Endothelial cell (in vitro differentiated cells): ENCODE measurements around the gene USP7. TPM values are rescaled to one million over a fixed set of nuclear protein-coding genes. Genes with fewer than 3 reads are reported as not detected.
"Not testable (repeated sequence)": the region's sequence is repeated elsewhere in the genome, so short reads cannot be mapped to it uniquely, and the experiment has no call there.

Experiments
- DNase-seq: peaks from one replicate; pipeline ENCODE4 v3.0.0; 2021; ENCODE audit warnings: low spot score
- H3K27ac Mint-ChIP-seq: one replicate; pipeline ENCODE4 v1.8.0; 2021; ENCODE audit warnings: mixed read lengths, inconsistent platforms; ENCODE audit not compliant: unreplicated experiment
- H3K27me3 Mint-ChIP-seq: one replicate; pipeline ENCODE4 v1.8.0; 2021; ENCODE audit warnings: mild to moderate bottlenecking, moderate library complexity, mixed read lengths, inconsistent platforms; ENCODE audit not compliant: unreplicated experiment
- H3K36me3 Mint-ChIP-seq: one replicate; pipeline ENCODE4 v1.8.0; 2021; ENCODE audit warnings: mild to moderate bottlenecking, low read depth, mixed read lengths, inconsistent platforms; ENCODE audit not compliant: unreplicated experiment
- H3K4me1 Mint-ChIP-seq: one replicate; pipeline ENCODE4 v1.8.0; 2021; ENCODE audit warnings: mild to moderate bottlenecking, mixed read lengths, inconsistent platforms; ENCODE audit not compliant: unreplicated experiment
- H3K4me3 Mint-ChIP-seq: one replicate; pipeline ENCODE4 v1.8.0; 2021; ENCODE audit warnings: mild to moderate bottlenecking, mixed read lengths, inconsistent platforms; ENCODE audit not compliant: unreplicated experiment
- H3K9me3 Mint-ChIP-seq: one replicate; pipeline ENCODE4 v1.8.0; 2021; ENCODE audit warnings: mixed read lengths, inconsistent platforms; ENCODE audit not compliant: unreplicated experiment
- total RNA-seq: library from RNA; stranded (reverse); fragmentation: NEBNext Ultra II Directional; extraction: Animal tissue kit (Norgen Biotek cat#: 25700); gene quantifications from one replicate; pipeline ENCODE4 v1.2.1, GENCODE V29; 2021; ENCODE audit not compliant: unreplicated experiment
- TF ChIP-seq, protein P1 (sequence below): fragments of 200-600 bp; sonication (generic); IDR thresholded peaks from one replicate; pipeline ENCODE4 v1.5.0; 2021; ENCODE audit warnings: antibody characterized with exemption; ENCODE audit not compliant: unreplicated experiment

Gene USP7
- total RNA-seq, 1 donor from 2014 or later: 122 TPM

DNA sequence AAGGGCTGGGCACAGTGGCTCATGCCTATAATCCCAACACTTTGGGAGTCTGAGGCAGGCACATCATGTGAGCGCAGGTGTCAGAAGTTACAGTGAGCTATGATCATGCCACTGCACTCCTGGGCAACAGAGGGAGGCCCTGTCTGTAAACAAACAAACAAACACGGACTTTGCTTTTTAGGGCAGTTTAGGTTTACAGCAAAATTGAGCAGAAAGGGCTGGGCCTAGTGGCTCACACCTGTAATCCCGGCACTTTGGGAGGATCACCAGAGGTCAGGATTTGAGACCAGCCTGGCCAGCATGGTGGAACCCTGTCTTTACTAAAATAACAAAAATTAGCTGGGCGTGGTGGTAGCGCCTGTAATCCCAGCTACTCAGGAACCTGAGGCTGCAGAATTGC lies 91.6 kb downstream of the USP7 start:
- peaks cover 8% of the 10 kb centered on the region for H3K27me3 Mint-ChIP-seq
- no peak for DNase-seq
- TF ChIP-seq, protein P1, sequence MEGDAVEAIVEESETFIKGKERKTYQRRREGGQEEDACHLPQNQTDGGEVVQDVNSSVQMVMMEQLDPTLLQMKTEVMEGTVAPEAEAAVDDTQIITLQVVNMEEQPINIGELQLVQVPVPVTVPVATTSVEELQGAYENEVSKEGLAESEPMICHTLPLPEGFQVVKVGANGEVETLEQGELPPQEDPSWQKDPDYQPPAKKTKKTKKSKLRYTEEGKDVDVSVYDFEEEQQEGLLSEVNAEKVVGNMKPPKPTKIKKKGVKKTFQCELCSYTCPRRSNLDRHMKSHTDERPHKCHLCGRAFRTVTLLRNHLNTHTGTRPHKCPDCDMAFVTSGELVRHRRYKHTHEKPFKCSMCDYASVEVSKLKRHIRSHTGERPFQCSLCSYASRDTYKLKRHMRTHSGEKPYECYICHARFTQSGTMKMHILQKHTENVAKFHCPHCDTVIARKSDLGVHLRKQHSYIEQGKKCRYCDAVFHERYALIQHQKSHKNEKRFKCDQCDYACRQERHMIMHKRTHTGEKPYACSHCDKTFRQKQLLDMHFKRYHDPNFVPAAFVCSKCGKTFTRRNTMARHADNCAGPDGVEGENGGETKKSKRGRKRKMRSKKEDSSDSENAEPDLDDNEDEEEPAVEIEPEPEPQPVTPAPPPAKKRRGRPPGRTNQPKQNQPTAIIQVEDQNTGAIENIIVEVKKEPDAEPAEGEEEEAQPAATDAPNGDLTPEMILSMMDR: no peak
- peaks cover 14% of the 10 kb centered on the region for H3K4me1 Mint-ChIP-seq
- no peak overlapping the region for H3K4me3 Mint-ChIP-seq
- no peak overlapping the region for H3K27ac Mint-ChIP-seq
- H3K36me3 Mint-ChIP-seq: peaks cover 5% of the 10 kb centered on the region
- no peaks in the 10 kb centered on the region for H3K9me3 Mint-ChIP-seq

GRCh38 chr16:8869988-8870241 lies 93.8 kb downstream of the USP7 start:
- not testable (repeated sequence) for H3K36me3 Mint-ChIP-seq, H3K27ac Mint-ChIP-seq, H3K4me3 Mint-ChIP-seq

GRCh38 chr16:8869212-8869987 lies 94.3 kb downstream of the USP7 start:
- peak overlapping the region; percentile 73 for H3K27ac Mint-ChIP-seq
- H3K36me3 Mint-ChIP-seq: peaks cover 5% of the 10 kb centered on the region
- no peak for DNase-seq
- TF ChIP-seq, protein P1: no peak
- no peaks in the 10 kb centered on the region for H3K9me3 Mint-ChIP-seq
- H3K4me1 Mint-ChIP-seq: peaks cover 24% of the 10 kb centered on the region
- peaks cover 10% of the 10 kb centered on the region for H3K27me3 Mint-ChIP-seq
- peak overlapping the region; percentile 92 for H3K4me3 Mint-ChIP-seq

More at GRCh38 chr16:8869988-8870241, 93.8 kb downstream of the USP7 start:
- peaks cover 24% of the 10 kb centered on the region for H3K4me1 Mint-ChIP-seq
- H3K27me3 Mint-ChIP-seq, DNase-seq, H3K9me3 Mint-ChIP-seq: not testable (repeated sequence)

DNA sequence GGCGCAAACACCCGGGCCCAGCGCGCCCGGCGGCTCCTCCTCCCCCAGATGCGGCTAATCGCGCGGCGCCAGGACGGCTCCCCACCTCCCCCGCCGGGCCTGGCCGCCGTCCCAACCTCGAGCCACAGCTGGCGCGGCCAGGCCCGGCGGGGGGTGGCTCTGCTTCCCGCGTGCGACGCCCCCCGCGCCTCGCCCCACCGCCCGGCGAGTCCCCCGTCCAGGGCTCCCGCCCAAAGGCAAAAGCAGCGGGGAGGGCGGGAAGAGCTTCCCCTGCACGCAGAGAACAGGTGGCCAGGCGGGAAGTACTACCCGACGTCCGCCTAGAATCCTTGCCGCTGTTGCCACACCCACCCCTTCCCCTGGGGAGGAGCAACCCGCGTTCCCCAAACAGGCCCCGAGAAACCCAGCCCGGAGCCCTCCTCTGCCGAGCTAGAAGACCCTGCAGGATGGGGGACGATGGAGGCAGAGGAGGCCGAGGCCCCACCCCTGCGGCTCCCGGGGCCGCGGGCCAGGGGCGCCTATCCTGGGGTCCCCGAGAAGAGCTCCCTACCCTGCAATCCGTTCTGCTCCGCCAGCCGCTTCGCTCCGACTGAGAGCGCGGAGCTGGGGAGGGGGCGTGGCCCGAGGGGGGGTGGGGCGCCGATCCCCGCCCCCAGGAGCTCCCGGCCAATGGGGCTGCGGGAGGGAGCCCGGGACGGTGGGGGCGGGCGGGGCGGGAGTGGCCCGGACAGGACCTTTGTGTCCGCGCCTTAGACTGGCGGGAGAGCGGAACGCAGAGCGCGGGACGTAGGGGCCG lies 95.1 kb downstream of the USP7 start, which contains the start of gene CARHSP1:
CARHSP1 (minus strand) TSS at position 591 of the 796 bp plus-strand sequence. CDS start 9,678 bp downstream, outside the sequence.
- Mint-ChIP-seq H3K4me1 (peaks cover 32% of the 10 kb centered on the region), H3K27ac (peak within 1 kb of the TSS; percentile 89), H3K4me3 (peak within 1 kb of the TSS; percentile 98), H3K27me3 (peaks cover 12% of the 10 kb centered on the region), H3K9me3 (no peaks in the 10 kb centered on the region), H3K36me3 (peaks cover 5% of the 10 kb centered on the region)
- TF ChIP-seq, protein P1: no peak
- peak; percentile 81 for DNase-seq

DNA sequence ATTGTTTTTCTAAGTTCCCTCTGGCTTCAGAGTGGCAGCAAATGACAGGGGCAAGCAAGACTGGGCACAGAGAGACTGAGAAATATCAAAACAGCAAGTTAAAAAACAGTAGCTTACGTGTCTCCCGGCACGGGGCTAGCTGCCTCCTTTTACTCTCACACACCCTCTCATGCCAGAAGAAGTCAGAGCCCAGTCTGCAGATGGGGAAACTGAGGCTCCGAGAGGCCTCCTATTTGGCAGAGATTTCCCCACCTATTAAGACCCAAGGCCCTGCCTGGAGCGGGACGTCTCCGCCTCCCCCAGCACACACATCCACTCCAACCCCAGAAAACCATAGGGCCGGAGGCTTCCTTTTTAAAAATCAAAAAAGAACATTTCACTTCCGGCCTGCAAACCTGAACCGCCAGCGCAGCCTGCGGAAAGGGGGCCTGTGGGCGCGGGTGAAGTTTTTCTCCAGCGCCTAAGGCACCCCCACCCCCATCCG lies 95.7 kb downstream of the USP7 start:
- Mint-ChIP-seq H3K9me3 (no peaks in the 10 kb centered on the region), H3K36me3 (peaks cover 5% of the 10 kb centered on the region), H3K27me3 (peaks cover 12% of the 10 kb centered on the region), H3K27ac (peak overlapping the region; percentile 89), H3K4me3 (peak overlapping the region; percentile 98), H3K4me1 (peaks cover 32% of the 10 kb centered on the region)
- TF ChIP-seq, protein P1: no peak
- DNase-seq: no peak
